ENCODE measurements around the gene LRRC2.
"Not testable (repeated sequence)": the region's sequence is repeated elsewhere in the genome, so short reads cannot be mapped to it uniquely, and the experiment has no call there.

Gene LRRC2

GRCh38 chr3:46496746-46497555, 69.2 kb downstream of the LRRC2 start:
- peak; percentile 55 for DNase-seq (ENCODE audit: low read depth)

- DNase-seq (ENCODE audit: low read depth): no peak
Measured at GRCh38 chr3:46495901-46496456, 70.1 kb downstream of the LRRC2 start.

- DNase-seq (ENCODE audit: low read depth): not testable (repeated sequence)
Measured at GRCh38 chr3:46494491-46494890, 71.6 kb downstream of the LRRC2 start.

- no peak for DNase-seq (ENCODE audit: low read depth)
Measured at GRCh38 chr3:46492890-46493547, 73.1 kb downstream of the LRRC2 start.

- DNase-seq (ENCODE audit: low read depth): no peak
Measured at GRCh38 chr3:46491089-46492070, 74.7 kb downstream of the LRRC2 start.

- no peak for DNase-seq (ENCODE audit: low read depth)
Measured at GRCh38 chr3:46490338-46491084, 75.6 kb downstream of the LRRC2 start.

GRCh38 chr3:46489875-46490274, 76.2 kb downstream of the LRRC2 start:
- no peak for DNase-seq (ENCODE audit: low read depth)

GRCh38 chr3:46489381-46489780, 76.7 kb downstream of the LRRC2 start:
- DNase-seq (ENCODE audit: low read depth): no peak

- peak; percentile 94 for DNase-seq (ENCODE audit: low read depth)
Measured at GRCh38 chr3:46488735-46489361, 77.3 kb downstream of the LRRC2 start.

- no peak for DNase-seq (ENCODE audit: low read depth)
Measured at GRCh38 chr3:46485779-46486175, 80.3 kb downstream of the LRRC2 start.

- DNase-seq (ENCODE audit: low read depth): no peak
Measured at GRCh38 chr3:46484911-46485778, 81.0 kb downstream of the LRRC2 start.

GRCh38 chr3:46484388-46484787, 81.7 kb downstream of the LRRC2 start:
- DNase-seq (ENCODE audit: low read depth): no peak

GRCh38 chr3:46483825-46484224, 82.3 kb downstream of the LRRC2 start:
- no peak for DNase-seq (ENCODE audit: low read depth)

GRCh38 chr3:46482632-46483350, 83.3 kb downstream of the LRRC2 start:
- no peak for DNase-seq (ENCODE audit: low read depth)

- no peak for DNase-seq (ENCODE audit: low read depth)
Measured at GRCh38 chr3:46481636-46482035, 84.5 kb downstream of the LRRC2 start.

GRCh38 chr3:46480491-46481195, 85.5 kb downstream of the LRRC2 start:
- no peak for DNase-seq (ENCODE audit: low read depth)

GRCh38 chr3:46479696-46480095, 86.4 kb downstream of the LRRC2 start:
- no peak for DNase-seq (ENCODE audit: low read depth)

GRCh38 chr3:46479021-46479420, 87.1 kb downstream of the LRRC2 start:
- no peak for DNase-seq (ENCODE audit: low read depth)

- DNase-seq (ENCODE audit: low read depth): no peak
Measured at GRCh38 chr3:46478341-46478740, 87.8 kb downstream of the LRRC2 start.

Measured in activated T-cell treated with anti-CD3 and anti-CD28 coated beads for 1 hour (primary cell).